Measurements from ENCODE around the gene ADCY4. TPM values are rescaled to one million over a fixed set of nuclear protein-coding genes. Genes with fewer than 3 reads are reported as not detected.

Gene ADCY4
- total RNA-seq, 2 donors from 2014 or later: 10.6 to 14.8 TPM

GRCh38 chr14:24277606-24278321, 57.1 kb downstream of the ADCY4 start:
- WGBS, 2 donors: 81 to 94% methylated on average over 11 of the region's 11 CpGs
- DNase-seq (peak in 1 of 4 donors; percentile 49), ATAC-seq (no peak)
- no peak for TF ChIP-seq POLR2A (IDR thresholded peaks at IDR 0.05)
- TF ChIP-seq, protein P1, sequence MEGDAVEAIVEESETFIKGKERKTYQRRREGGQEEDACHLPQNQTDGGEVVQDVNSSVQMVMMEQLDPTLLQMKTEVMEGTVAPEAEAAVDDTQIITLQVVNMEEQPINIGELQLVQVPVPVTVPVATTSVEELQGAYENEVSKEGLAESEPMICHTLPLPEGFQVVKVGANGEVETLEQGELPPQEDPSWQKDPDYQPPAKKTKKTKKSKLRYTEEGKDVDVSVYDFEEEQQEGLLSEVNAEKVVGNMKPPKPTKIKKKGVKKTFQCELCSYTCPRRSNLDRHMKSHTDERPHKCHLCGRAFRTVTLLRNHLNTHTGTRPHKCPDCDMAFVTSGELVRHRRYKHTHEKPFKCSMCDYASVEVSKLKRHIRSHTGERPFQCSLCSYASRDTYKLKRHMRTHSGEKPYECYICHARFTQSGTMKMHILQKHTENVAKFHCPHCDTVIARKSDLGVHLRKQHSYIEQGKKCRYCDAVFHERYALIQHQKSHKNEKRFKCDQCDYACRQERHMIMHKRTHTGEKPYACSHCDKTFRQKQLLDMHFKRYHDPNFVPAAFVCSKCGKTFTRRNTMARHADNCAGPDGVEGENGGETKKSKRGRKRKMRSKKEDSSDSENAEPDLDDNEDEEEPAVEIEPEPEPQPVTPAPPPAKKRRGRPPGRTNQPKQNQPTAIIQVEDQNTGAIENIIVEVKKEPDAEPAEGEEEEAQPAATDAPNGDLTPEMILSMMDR (IDR thresholded peaks at IDR 0.05): no peak
- no peaks in the 10 kb centered on the region for H3K36me3 ChIP-seq (replicated peaks in 1 of 2; ENCODE audit: insufficient read depth in 1 of 2, low read depth in 2 of 2)
- no peaks in the 10 kb centered on the region for H3K9me3 ChIP-seq
- no peaks in the 10 kb centered on the region for H3K27me3 ChIP-seq
- H3K4me3 ChIP-seq: no peak overlapping the region
- intact Hi-C loops (cut with DNase I): no loop called here
- H3K27ac ChIP-seq: peak overlapping the region in 1 of 4 donors; percentile 30
- peaks cover 37% of the 10 kb centered on the region for H3K4me1 ChIP-seq

GRCh38 chr14:24277071-24277470, 57.8 kb downstream of the ADCY4 start:
- 85 to 90% methylated on average over 6 of the region's 6 CpGs for WGBS, 2 donors
- ATAC-seq (no peak), DNase-seq (no peak)
- TF ChIP-seq, protein P1 (IDR thresholded peaks at IDR 0.05): no peak
- no peak for TF ChIP-seq POLR2A (IDR thresholded peaks at IDR 0.05)
- no peak overlapping the region for H3K4me3 ChIP-seq
- no peaks in the 10 kb centered on the region for H3K9me3 ChIP-seq
- no peak overlapping the region for H3K27ac ChIP-seq
- no peaks in the 10 kb centered on the region for H3K27me3 ChIP-seq
- intact Hi-C loops (cut with DNase I): no loop called here
- H3K4me1 ChIP-seq: peaks cover 44% of the 10 kb centered on the region
- H3K36me3 ChIP-seq (replicated peaks in 1 of 2; ENCODE audit: insufficient read depth in 1 of 2, low read depth in 2 of 2): no peaks in the 10 kb centered on the region

DNA sequence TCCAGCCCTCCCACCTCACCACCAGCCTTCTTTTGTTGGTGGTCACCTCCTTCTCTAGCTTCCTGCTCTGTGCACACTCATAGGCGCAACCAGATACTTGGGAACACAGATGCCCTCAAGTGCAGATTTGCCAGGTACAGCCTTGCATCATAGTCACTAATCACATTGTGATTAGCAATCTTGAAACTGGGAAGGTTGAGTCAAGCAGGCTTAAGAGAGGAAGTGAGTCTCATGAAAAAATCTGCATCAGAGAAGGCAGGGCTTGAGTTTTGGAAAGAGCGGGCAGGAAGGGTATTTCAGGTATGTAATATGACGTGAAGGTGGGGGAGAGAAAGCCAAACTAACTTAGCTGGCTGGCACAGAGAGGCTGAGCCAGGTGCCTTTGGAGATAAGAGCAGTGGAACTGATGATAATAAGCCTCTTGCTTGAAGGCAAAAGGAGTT, 60.7 kb downstream of the ADCY4 start:
- H3K36me3 ChIP-seq (replicated peaks in 1 of 2; ENCODE audit: insufficient read depth in 1 of 2, low read depth in 2 of 2): peaks cover 0 to 1% of the 10 kb centered on the region in 2 donors
- TF ChIP-seq, protein P1 (IDR thresholded peaks at IDR 0.05): no peak
- peak in 1 of 3 donors; percentile 46 for TF ChIP-seq POLR2A (IDR thresholded peaks at IDR 0.05)
- ATAC-seq (peak; percentile 79), DNase-seq (peak; percentile 71 to 90 (median 78))
- peaks cover 51% of the 10 kb centered on the region for H3K4me1 ChIP-seq
- intact Hi-C loops (cut with DNase I): no loop called here
- peak overlapping the region; percentile 71 to 96 (median 84) for H3K27ac ChIP-seq
- no peak overlapping the region for H3K4me3 ChIP-seq
- H3K27me3 ChIP-seq: no peaks in the 10 kb centered on the region
- no peaks in the 10 kb centered on the region for H3K9me3 ChIP-seq
- WGBS, 2 donors: 22 to 36% methylated on average over 3 of the region's 3 CpGs

DNA sequence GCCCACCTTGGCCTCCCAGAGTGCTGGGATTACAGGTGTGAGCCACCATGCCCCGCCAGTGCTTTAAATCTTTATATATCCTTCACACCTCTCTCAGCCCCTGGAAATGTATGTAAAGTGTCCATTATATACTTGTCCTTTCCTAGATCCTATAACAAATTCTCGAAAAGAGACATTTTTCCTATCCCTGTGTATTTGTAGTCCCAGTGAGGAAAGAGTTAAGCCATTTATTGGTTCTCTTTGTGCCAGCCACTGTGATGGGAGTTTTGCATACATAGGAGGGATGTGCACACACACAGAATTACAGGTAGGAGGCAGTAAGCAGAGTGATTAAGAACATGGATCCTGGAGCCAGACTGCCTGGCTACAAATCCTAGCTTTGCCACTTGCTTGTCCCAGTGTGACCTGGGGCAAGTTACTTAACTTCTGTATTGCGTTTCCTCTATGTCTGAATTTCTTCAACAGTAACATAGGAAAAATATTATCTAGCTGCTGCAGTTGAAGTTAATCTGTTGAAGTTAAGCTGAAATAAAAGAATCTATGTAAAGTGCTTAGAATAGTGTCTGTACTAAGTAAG, 61.4 kb downstream of the ADCY4 start:
- TF ChIP-seq, protein P1 (IDR thresholded peaks at IDR 0.05): peak in 4 of 7 experiments; percentile 5 to 26 (median 22)
- TF ChIP-seq POLR2A (IDR thresholded peaks at IDR 0.05): no peak
- H3K4me1 ChIP-seq: peaks cover 45% of the 10 kb centered on the region
- peaks cover 0 to 4% of the 10 kb centered on the region in 2 donors for H3K36me3 ChIP-seq (replicated peaks in 1 of 2; ENCODE audit: insufficient read depth in 1 of 2, low read depth in 2 of 2)
- no peaks in the 10 kb centered on the region for H3K27me3 ChIP-seq
- no peak for ATAC-seq
- no peak overlapping the region for H3K4me3 ChIP-seq
- H3K9me3 ChIP-seq: no peaks in the 10 kb centered on the region
- DNase-seq: peak in 2 of 4 donors; percentile 26 to 40
- peak overlapping the region; percentile 71 to 96 (median 84) for H3K27ac ChIP-seq
- 42 to 56% methylated on average over 3 of the region's 3 CpGs for WGBS, 2 donors
- intact Hi-C loops (cut with DNase I): no loop called here

Measured in body of pancreas (tissue), 4 donors.